ENCODE measurements around the gene MGRN1.

Gene MGRN1

DNA sequence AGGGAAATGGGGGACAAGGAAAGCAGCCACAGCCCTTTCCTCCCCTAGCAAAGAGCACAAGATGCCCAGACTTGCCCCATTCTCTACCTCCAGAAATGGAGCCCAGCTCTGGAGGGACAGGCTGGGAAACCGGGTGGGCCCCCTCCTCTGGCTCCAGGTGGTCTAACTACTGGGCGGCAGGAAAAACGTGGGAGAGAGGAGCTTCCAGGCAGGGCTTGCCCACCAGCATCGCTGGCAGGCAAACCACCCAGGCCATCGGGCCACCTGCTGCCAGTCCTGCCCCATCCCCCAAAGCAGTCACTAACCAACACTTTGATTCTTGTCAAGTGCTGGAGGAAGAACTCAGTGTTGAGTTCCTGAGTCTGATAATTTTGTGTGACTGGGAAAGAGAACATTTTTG lies 93.8 kb downstream of the MGRN1 start:
- ATAC-seq (ENCODE audit: insufficient read depth, low read depth) (no peak), DNase-seq (no peak)
- Histone ChIP-seq H3K27me3 (ENCODE audit: insufficient read depth, low read length, poor library complexity) (no peaks in the 10 kb centered on the region), H3K79me2 (ENCODE audit: insufficient read depth, low read length) (no peaks in the 10 kb centered on the region), H3K4me1 (ENCODE audit: insufficient read depth, low read length) (no peaks in the 10 kb centered on the region), H4K20me1 (ENCODE audit: insufficient read depth, low read length) (no peaks in the 10 kb centered on the region), H3K27ac (ENCODE audit: low read length) (no peak overlapping the region), H3K9me3 (ENCODE audit: insufficient read depth, low read length, severe bottlenecking) (no peaks in the 10 kb centered on the region), H3K36me3 (ENCODE audit: insufficient read depth, low read length) (peaks cover 20% of the 10 kb centered on the region), H3K9ac (ENCODE audit: low read depth, low read length) (no peak overlapping the region), H3K4me3 (ENCODE audit: low read depth in 1 of 2, low read length in 2 of 2) (no peak overlapping the region), H2AFZ (ENCODE audit: low read depth, low read length) (no peak overlapping the region), H3K4me2 (ENCODE audit: insufficient read depth, low read length) (no peak overlapping the region)
- TF ChIP-seq CTCF (IDR thresholded peaks at IDR 0.05; ENCODE audit: borderline replicate concordance, extremely low read depth, low read length, poor library complexity, severe bottlenecking) = no peak
- no peak for TF ChIP-seq EZH2 (IDR thresholded peaks at IDR 0.05; ENCODE audit: borderline replicate concordance, low read depth, low read length, severe bottlenecking)

- no peak for DNase-seq
- H3K36me3 ChIP-seq (ENCODE audit: insufficient read depth, low read length) = peaks cover 35% of the 10 kb centered on the region
Measured at GRCh38 chr16:4723071-4723767, 98.6 kb downstream of the MGRN1 start.

GRCh38 chr16:4724661-4725270 lies 100.1 kb downstream of the MGRN1 start:
- TF ChIP-seq EZH2 (IDR thresholded peaks at IDR 0.05; ENCODE audit: borderline replicate concordance, low read depth, low read length, severe bottlenecking) (no peak), CTCF (IDR thresholded peaks at IDR 0.05; ENCODE audit: borderline replicate concordance, extremely low read depth, low read length, poor library complexity, severe bottlenecking) (no peak)
- Histone ChIP-seq H4K20me1 (ENCODE audit: insufficient read depth, low read length) (peaks cover 2% of the 10 kb centered on the region; the same call in 1 of the 2 replicates), H2AFZ (ENCODE audit: low read depth, low read length) (no peak overlapping the region), H3K9ac (ENCODE audit: low read depth, low read length) (no peak overlapping the region), H3K4me1 (ENCODE audit: insufficient read depth, low read length) (no peaks in the 10 kb centered on the region), H3K27ac (ENCODE audit: low read length) (no peak overlapping the region), H3K79me2 (ENCODE audit: insufficient read depth, low read length) (no peaks in the 10 kb centered on the region), H3K9me3 (ENCODE audit: insufficient read depth, low read length, severe bottlenecking) (no peaks in the 10 kb centered on the region), H3K4me3 (ENCODE audit: low read depth in 1 of 2, low read length in 2 of 2) (no peak overlapping the region), H3K27me3 (ENCODE audit: insufficient read depth, low read length, poor library complexity) (no peaks in the 10 kb centered on the region), H3K4me2 (ENCODE audit: insufficient read depth, low read length) (no peak overlapping the region), H3K36me3 (ENCODE audit: insufficient read depth, low read length) (peaks cover 46% of the 10 kb centered on the region)
- DNase-seq (no peak), ATAC-seq (ENCODE audit: insufficient read depth, low read depth) (no peak)

More at GRCh38 chr16:4723071-4723767, 98.6 kb downstream of the MGRN1 start:
- no peak overlapping the region for H3K4me2 ChIP-seq (ENCODE audit: insufficient read depth, low read length)
- no peaks in the 10 kb centered on the region for H4K20me1 ChIP-seq (ENCODE audit: insufficient read depth, low read length)
- no peak overlapping the region for H2AFZ ChIP-seq (ENCODE audit: low read depth, low read length)
- H3K27me3 ChIP-seq (ENCODE audit: insufficient read depth, low read length, poor library complexity) = no peaks in the 10 kb centered on the region
- no peaks in the 10 kb centered on the region for H3K79me2 ChIP-seq (ENCODE audit: insufficient read depth, low read length)
- no peak overlapping the region for H3K27ac ChIP-seq (ENCODE audit: low read length)
- no peak overlapping the region for H3K4me3 ChIP-seq (ENCODE audit: low read depth in 1 of 2, low read length in 2 of 2)
- no peak for ATAC-seq (ENCODE audit: insufficient read depth, low read depth)
- no peak for TF ChIP-seq EZH2 (IDR thresholded peaks at IDR 0.05; ENCODE audit: borderline replicate concordance, low read depth, low read length, severe bottlenecking)
- TF ChIP-seq CTCF (IDR thresholded peaks at IDR 0.05; ENCODE audit: borderline replicate concordance, extremely low read depth, low read length, poor library complexity, severe bottlenecking) = no peak
- no peak overlapping the region for H3K9ac ChIP-seq (ENCODE audit: low read depth, low read length)
- no peaks in the 10 kb centered on the region for H3K9me3 ChIP-seq (ENCODE audit: insufficient read depth, low read length, severe bottlenecking)
- H3K4me1 ChIP-seq (ENCODE audit: insufficient read depth, low read length) = no peaks in the 10 kb centered on the region
